ENCODE data around the gene PAIP2B.

- TF ChIP-seq EZH2phosphoT487 (IDR thresholded peaks at IDR 0.05; ENCODE audit: low read length), result no peak
- no peak for TF ChIP-seq CTCF (IDR thresholded peaks at IDR 0.05; ENCODE audit: low read length)
- TF ChIP-seq EZH2 (optimal IDR thresholded peaks at IDR 0.05; ENCODE audit: low read depth, low read length), result no peak
Measured at GRCh38 chr2:71254078-71254477, 27.2 kb upstream of the PAIP2B start.
